ENCODE results near the gene SLC6A2. TPM values are rescaled to one million over a fixed set of nuclear protein-coding genes. Genes with fewer than 3 reads are reported as not detected.

SLC6A2 gene
- total and polyA plus RNA-seq, 7 donors = 0.04 TPM; not detected in 6

DNA sequence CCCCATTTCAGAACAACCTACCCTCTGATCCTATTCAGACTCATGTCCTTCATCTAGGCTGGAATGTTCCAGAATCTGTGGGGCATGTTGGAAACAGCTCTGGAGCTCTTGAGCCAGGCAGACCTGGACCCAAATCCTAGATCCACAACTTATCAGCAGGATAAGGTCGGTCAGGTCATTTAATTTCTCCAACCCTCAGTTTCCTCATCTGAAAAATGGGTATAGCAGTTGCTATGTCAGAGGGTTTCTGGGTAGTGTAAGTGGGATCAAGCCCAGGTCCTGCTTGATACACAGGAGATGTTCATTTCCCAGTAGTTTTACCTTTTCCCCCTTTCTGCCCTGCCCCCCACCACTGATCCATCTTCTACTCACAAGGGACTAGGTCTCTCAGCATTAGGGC, 12.0 kb downstream of the SLC6A2 start:
- intact Hi-C loops (cut with DNase I) = no loop called here
- H3K4me3 ChIP-seq = no peak overlapping the region
- no peaks in the 10 kb centered on the region for H3K36me3 ChIP-seq (ENCODE audit: insufficient read depth in 1 of 2, low read depth in 1 of 2)
- 83 to 95% (median 90%) methylated on average over 1 of the region's 1 CpG for WGBS, 3 donors
- no peaks in the 10 kb centered on the region for H3K27me3 ChIP-seq (ENCODE audit: insufficient read depth in 3 of 3, low read length in 2 of 3)
- H3K4me1 ChIP-seq = no peaks in the 10 kb centered on the region
- DNase-seq (no peak), ATAC-seq (no peak)
- TF ChIP-seq, protein P1, sequence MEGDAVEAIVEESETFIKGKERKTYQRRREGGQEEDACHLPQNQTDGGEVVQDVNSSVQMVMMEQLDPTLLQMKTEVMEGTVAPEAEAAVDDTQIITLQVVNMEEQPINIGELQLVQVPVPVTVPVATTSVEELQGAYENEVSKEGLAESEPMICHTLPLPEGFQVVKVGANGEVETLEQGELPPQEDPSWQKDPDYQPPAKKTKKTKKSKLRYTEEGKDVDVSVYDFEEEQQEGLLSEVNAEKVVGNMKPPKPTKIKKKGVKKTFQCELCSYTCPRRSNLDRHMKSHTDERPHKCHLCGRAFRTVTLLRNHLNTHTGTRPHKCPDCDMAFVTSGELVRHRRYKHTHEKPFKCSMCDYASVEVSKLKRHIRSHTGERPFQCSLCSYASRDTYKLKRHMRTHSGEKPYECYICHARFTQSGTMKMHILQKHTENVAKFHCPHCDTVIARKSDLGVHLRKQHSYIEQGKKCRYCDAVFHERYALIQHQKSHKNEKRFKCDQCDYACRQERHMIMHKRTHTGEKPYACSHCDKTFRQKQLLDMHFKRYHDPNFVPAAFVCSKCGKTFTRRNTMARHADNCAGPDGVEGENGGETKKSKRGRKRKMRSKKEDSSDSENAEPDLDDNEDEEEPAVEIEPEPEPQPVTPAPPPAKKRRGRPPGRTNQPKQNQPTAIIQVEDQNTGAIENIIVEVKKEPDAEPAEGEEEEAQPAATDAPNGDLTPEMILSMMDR (IDR thresholded peaks at IDR 0.05) = no peak
- no peaks in the 10 kb centered on the region for H3K9me3 ChIP-seq
- no peak overlapping the region for H3K27ac ChIP-seq

DNA sequence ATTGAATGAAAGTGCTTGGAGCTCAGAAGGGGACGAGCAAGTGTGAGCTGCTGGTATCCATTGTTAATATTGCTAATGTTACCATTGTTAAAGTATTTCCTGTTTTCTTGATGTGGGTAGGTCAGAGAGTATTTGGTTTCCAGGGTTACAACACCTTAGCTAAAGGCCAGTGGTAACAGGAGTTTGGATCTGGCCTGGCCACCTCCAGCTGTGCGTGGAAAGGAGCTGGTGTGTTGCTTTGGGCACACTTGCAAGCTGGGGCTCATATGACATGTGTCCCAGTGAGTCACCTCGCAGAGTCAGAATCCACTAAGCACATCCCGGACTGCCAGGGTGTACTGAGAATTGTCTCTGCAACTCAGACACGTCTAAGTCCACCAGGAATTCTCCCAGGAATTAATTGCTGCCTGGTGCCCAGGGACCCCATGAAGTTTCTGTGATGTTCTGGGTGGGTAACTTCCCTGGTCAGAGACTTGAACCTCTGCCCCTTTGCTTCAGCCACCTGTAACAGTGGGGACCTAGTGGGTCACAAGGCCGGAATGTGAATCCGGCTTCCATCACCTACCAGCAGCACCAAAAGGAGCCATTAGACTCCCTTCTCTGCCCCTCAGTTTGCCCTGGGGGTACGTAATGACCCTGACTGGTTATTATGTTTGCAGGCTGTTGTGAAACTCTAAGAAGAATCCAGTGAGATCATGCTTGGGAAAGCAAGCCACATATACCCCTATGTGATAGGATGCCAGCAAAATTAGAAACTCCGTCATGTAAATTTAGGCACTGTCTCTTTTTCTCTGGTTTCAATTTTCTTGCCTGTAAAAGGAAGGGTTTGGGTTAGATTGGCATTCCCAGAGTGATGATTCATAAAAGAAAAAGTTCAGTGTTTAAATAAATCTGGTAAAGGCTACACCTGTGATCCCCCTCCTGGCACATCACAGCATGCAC, 12.8 kb downstream of the SLC6A2 start:
- intact Hi-C loops (cut with DNase I) = no loop called here
- TF ChIP-seq, protein P1 (IDR thresholded peaks at IDR 0.05) = no peak

DNA sequence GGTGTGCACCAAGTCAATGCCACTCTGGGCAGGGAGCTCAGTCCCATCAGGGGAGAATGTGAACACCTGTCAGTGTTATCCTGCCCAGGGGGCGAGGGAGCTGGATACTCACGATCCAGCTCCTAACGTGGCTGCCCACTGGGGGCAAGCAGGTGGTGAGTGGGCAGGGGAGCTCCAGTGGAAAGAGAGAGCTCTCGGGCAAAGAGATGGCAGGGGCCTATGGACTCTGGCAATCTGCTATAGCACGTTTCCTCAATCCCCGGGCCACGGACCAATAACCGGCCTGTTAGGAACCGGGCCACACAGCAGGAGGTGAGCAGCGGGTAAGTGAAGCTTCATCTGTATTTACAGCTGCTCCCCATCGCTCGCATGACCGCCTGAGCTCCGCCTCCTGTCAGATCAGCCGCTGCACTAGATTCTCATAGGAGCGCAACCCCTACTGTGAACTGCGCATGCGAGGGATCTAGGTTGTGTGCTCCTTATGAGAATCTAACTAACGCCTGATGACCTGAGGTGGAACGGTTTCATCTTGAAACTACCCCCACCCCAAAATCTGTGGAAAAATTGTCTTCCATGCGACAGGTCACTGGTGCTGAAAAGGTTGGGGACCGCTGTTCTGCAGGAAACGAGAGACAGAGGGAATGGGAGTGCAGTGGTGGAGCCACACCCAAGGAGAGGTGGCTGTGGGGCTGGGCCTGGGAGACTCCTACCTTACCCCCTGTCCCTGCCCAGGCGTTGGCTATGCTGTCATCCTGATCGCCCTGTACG, 15.6 kb downstream of the SLC6A2 start:
- TF ChIP-seq, protein P1 (IDR thresholded peaks at IDR 0.05) = no peak
- no peaks in the 10 kb centered on the region for H3K4me1 ChIP-seq
- WGBS, 3 donors = 86 to 91% (median 87%) methylated on average over 26 of the region's 26 CpGs
- DNase-seq (no peak), ATAC-seq (no peak)
- H3K9me3 ChIP-seq = no peaks in the 10 kb centered on the region
- H3K4me3 ChIP-seq = no peak overlapping the region
- intact Hi-C loops (cut with DNase I) = no loop called here
- no peaks in the 10 kb centered on the region for H3K36me3 ChIP-seq (ENCODE audit: insufficient read depth in 1 of 2, low read depth in 1 of 2)
- H3K27ac ChIP-seq = no peak overlapping the region
- H3K27me3 ChIP-seq (ENCODE audit: insufficient read depth in 3 of 3, low read length in 2 of 3) = no peaks in the 10 kb centered on the region

More for the DNA sequence above, 12.8 kb downstream of the SLC6A2 start:
- ATAC-seq (peak; percentile 88 to 97 (median 93)), DNase-seq (peak; percentile 63 to 64)
- Histone ChIP-seq H3K36me3 (ENCODE audit: insufficient read depth in 1 of 2, low read depth in 1 of 2) (no peaks in the 10 kb centered on the region), H3K4me3 (no peak overlapping the region), H3K27me3 (ENCODE audit: insufficient read depth in 3 of 3, low read length in 2 of 3) (no peaks in the 10 kb centered on the region), H3K27ac (no peak overlapping the region), H3K4me1 (no peaks in the 10 kb centered on the region), H3K9me3 (no peaks in the 10 kb centered on the region)
- 47 to 52% (median 51%) methylated on average over 9 of the region's 9 CpGs for WGBS, 3 donors

DNA sequence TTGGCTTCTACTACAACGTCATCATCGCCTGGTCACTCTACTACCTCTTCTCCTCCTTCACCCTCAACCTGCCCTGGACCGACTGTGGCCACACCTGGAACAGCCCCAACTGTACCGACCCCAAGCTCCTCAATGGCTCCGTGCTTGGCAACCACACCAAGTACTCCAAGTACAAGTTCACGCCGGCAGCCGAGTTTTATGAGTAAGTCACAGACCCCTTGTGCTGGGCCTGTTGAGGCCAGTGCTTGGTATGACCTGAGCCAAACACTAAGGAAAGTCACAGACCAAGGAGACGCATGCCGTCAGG, 16.1 kb downstream of the SLC6A2 start:
- no peaks in the 10 kb centered on the region for H3K9me3 ChIP-seq
- ATAC-seq (no peak), DNase-seq (no peak)
- H3K27ac ChIP-seq = no peak overlapping the region
- H3K36me3 ChIP-seq (ENCODE audit: insufficient read depth in 1 of 2, low read depth in 1 of 2) = no peaks in the 10 kb centered on the region
- no peaks in the 10 kb centered on the region for H3K27me3 ChIP-seq (ENCODE audit: insufficient read depth in 3 of 3, low read length in 2 of 3)
- 90 to 93% (median 93%) methylated on average over 10 of the region's 10 CpGs for WGBS, 3 donors
- intact Hi-C loops (cut with DNase I) = no loop called here
- no peak overlapping the region for H3K4me3 ChIP-seq
- H3K4me1 ChIP-seq = no peaks in the 10 kb centered on the region
- TF ChIP-seq, protein P1 (IDR thresholded peaks at IDR 0.05) = no peak
